Large intestine (tissue), 3 donors: ENCODE results near the gene P2RX6. TPM values are rescaled to one million over a fixed set of nuclear protein-coding genes. Genes with fewer than 3 reads are reported as not detected.
"Not testable (repeated sequence)": the region's sequence is repeated elsewhere in the genome, so short reads cannot be mapped to it uniquely, and the experiment has no call there.

ENCODE experiments used
- DNase-seq, 2 donors: peaks; one replicate each; pipeline versions ENCODE4 v3.0.0 to v3.0.0-alpha.2; 2013
- H3K27ac ChIP-seq: one replicate; pipeline ENCODE4 v1.5.1; 2013; ENCODE audit warnings: low read length
- H3K27me3 ChIP-seq: 2 replicates; pipeline ENCODE4 v1.6.1; 2013; ENCODE audit warnings: low read length; ENCODE audit not compliant: control insufficient read depth, insufficient read depth
- H3K36me3 ChIP-seq: 2 replicates; pipeline ENCODE4 v1.6.1; 2013; ENCODE audit warnings: low read length; ENCODE audit not compliant: control insufficient read depth, insufficient read depth
- H3K4me1 ChIP-seq: one replicate; pipeline ENCODE4 v1.6.1; 2013; ENCODE audit warnings: low read length; ENCODE audit not compliant: control insufficient read depth, insufficient read depth
- H3K4me3 ChIP-seq: one replicate; pipeline ENCODE4 v1.5.1; 2013; ENCODE audit warnings: low read length
- H3K9me3 ChIP-seq: one replicate; pipeline ENCODE4 v1.6.1; 2013; ENCODE audit warnings: mild to moderate bottlenecking, low read depth, low read length, moderate library complexity; ENCODE audit not compliant: control insufficient read depth
- WGBS: methylation state at CpG from one replicate; pipeline ENCODE4 v1.1.5; 2013; ENCODE audit warnings: low lambda C conversion rate; ENCODE audit not compliant: insufficient coverage; 5-methylcytosine and 5-hydroxymethylcytosine counted together
- polyA plus RNA-seq: library from polyadenylated mRNA; unstranded; fragments of 120-200 nt; gene quantifications from one replicate; pipeline ENCODE4 v1.2.1, GENCODE V29; 2013

The P2RX6 gene
- polyA plus RNA-seq, 1 donor = 1.4 TPM

DNA sequence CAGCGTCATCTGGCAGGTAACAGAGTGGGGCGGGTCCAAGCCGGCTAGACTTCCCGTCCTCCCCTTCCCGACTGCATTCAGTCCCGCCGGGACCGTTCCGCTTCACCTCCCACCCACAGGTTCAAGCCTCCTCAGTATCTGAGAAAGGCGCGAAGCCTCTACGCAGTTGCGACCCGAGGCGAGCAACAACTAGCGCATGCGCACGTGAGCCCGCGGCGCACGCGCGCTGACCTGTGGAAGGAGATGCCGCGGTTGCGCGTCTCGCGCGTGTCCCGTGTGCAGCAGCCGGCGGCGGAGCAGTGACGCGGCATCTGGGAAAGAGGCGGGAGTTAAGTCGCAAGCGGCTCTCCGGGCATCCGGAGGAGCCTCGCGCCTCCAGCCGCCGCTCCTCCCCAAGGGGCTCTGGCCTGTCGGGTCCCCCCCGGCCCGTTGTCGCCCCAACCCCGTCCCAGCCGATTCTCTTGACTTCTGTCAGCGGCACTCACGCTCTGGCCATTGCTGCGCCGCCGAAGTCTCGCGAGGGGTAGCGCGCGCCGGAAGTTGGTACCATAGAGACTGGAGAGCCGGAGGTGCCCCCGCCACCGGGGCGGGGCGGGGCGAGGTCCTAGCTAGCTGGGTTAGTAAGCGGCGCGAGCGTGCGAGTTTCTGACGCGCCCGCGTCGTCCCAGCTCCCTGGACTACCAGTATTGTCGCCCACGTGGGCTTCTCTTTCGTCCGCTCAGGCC is 13.2 kb upstream of the P2RX6 start, which contains the start of gene THAP7:
Gene THAP7 (minus strand): TSS at position 518 of the 725 bp plus-strand sequence. CDS start 207 bp downstream, at position 311.
- peaks cover 36% of the 10 kb centered on the region for H3K36me3 ChIP-seq
- peak; percentile 97 to 98 for DNase-seq
- H3K4me1 ChIP-seq = peaks cover 20% of the 10 kb centered on the region
- H3K27me3 ChIP-seq = no peaks in the 10 kb centered on the region
- WGBS = no CpG with 5 or more reads among the region's 83 CpGs
- peak within 1 kb of the TSS; percentile 94 for H3K4me3 ChIP-seq
- H3K27ac ChIP-seq = peak within 1 kb of the TSS; percentile 100
- H3K9me3 ChIP-seq = no peaks in the 10 kb centered on the region

GRCh38 chr22:21003782-21004181 is 11.2 kb upstream of the P2RX6 start:
- H3K27ac ChIP-seq = peak overlapping the region; percentile 100
- peaks cover 20% of the 10 kb centered on the region for H3K4me1 ChIP-seq
- no CpG with 5 or more reads among the region's 4 CpGs for WGBS
- H3K4me3 ChIP-seq = no peak overlapping the region
- H3K36me3 ChIP-seq = peaks cover 17% of the 10 kb centered on the region
- no peaks in the 10 kb centered on the region for H3K9me3 ChIP-seq
- H3K27me3 ChIP-seq = no peaks in the 10 kb centered on the region
- DNase-seq = peak in 1 of 2 donors; percentile 33

GRCh38 chr22:21009208-21009607 is 5.8 kb upstream of the P2RX6 start:
- no CpG with 5 or more reads among the region's 13 CpGs for WGBS
- not testable (repeated sequence) for H3K4me3 ChIP-seq, H3K27ac ChIP-seq, H3K9me3 ChIP-seq, H3K36me3 ChIP-seq, H3K27me3 ChIP-seq, DNase-seq, H3K4me1 ChIP-seq

DNA sequence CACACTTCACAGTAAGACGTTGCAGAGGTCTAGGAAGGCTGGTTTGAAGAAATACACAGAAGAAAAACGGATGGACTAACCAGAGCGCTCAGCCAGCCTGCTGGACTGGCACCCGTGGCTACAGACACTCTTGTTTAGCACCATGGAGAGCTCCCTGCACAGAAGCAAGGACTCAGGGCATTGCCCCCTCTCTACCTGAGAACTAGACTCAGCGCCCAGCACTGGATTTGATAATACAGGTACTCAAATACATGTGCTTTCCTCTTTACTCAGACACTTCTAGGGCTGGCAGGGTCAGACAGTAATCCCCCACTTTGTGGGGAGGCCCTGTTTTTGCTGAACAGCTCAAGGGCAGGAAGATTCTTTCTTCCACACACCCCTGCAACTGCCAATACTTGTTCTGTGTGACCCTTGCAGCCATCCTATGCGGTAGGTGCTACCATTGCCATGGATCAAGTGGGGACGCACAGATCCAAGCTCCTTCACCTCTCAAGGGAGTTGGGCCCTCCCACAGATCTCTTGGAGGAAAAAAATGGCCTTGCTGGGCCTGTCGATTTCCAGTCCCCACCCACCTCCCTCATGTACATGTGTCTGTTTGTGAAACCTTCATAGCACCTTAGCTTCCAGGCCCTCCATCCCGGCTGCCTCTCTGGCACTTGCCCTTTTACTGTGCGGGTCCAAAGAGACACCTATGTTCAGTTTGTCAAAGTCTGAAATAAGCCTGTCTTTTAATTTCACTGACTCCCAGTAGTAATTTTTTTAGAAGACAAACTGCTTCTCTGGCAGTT is 5.1 kb upstream of the P2RX6 start:
- H3K27ac ChIP-seq = no peak overlapping the region
- H3K4me3 ChIP-seq = no peak overlapping the region
- H3K4me1 ChIP-seq = peaks cover 6% of the 10 kb centered on the region
- no CpG with 5 or more reads among the region's 10 CpGs for WGBS
- DNase-seq = peak; percentile 54 to 61
- H3K9me3 ChIP-seq = no peaks in the 10 kb centered on the region
- no peaks in the 10 kb centered on the region for H3K27me3 ChIP-seq
- no peaks in the 10 kb centered on the region for H3K36me3 ChIP-seq

DNA sequence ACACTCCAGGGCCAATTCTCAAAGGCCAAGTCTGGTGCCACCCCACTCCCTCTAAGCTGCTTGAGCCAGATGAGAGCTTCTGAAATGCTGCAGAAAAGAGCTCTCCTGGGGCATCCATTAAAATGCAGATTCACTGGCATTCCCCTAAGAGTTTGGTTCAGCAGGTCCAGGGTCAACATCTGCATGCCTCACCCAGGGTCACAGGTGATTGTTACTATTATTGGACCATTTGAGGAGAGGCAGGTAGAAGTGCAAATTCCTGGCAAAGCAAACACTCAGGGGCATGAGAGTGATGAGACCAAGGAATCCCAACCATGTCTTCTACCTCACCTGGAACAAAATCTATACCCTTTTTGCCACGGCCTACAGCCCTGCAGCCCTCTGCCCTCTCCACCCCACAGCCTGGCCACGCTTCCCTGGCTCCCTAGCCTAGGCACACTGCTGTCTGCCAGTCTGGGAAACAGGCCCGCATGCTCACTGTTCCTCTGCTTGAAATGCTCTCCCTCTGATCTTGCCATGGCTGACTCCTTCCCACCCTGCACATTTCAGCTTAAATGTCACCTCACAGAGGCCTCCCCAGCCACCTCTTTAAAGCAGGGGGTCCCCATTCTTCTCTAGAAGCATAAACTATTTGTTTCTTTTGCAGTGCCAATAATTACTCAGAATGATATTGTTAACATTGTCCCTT is 4.4 kb upstream of the P2RX6 start:
- DNase-seq = no peak
- Histone ChIP-seq H3K27me3 (no peaks in the 10 kb centered on the region), H3K4me1 (peaks cover 14% of the 10 kb centered on the region), H3K27ac (no peak overlapping the region), H3K36me3 (no peaks in the 10 kb centered on the region), H3K9me3 (no peaks in the 10 kb centered on the region), H3K4me3 (no peak overlapping the region)
- no CpG with 5 or more reads among the region's 3 CpGs for WGBS

DNA sequence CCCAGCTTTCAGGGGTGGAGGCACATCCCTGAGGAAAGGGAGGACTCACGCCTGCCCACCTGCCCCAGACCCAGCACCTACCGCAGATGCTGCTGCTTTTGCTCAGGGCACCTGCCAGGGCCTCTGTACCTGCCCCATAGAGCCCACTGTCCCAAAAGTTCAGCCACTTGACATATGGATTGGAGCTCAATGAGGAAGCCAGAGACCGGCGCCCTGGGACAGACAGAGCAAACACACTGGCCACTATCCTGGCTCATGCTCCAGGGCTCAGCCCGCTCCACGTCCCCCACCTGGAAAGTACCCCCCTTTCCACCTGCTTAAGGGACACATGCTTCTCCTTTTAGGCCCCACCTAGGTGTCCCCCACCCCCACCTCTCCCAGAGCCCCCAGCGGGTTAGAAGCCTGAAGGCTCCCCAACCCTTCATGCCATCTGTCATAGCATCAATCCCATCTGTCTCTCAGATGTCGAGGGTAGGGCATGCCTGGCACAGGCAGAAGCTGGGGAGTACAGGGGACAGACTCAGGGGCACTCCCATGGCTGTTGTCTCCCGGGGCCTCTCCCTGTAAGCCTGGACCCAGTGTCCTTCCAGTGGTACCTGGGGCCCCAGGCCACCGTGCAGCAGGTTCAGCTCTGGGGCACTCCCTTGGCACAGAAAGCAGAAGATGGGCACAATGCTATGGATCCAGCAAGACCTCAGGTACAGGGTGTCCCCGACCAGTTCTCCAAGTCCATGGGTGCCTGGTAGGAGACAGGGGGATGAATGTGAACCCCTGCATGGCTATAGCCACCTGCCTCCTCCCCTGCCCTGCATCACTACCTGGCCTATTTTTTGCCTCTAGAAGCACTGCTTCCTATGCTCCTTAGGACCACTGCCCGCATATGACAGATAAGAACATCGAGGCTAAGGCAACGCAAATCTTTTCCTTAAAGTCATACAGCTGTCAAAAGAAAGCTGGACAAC is 2.2 kb upstream of the P2RX6 start:
- Histone ChIP-seq H3K9me3 (no peaks in the 10 kb centered on the region), H3K27ac (no peak overlapping the region), H3K27me3 (no peaks in the 10 kb centered on the region), H3K4me1 (peaks cover 17% of the 10 kb centered on the region), H3K4me3 (no peak overlapping the region), H3K36me3 (no peaks in the 10 kb centered on the region)
- no CpG with 5 or more reads among the region's 14 CpGs for WGBS
- no peak for DNase-seq

DNA sequence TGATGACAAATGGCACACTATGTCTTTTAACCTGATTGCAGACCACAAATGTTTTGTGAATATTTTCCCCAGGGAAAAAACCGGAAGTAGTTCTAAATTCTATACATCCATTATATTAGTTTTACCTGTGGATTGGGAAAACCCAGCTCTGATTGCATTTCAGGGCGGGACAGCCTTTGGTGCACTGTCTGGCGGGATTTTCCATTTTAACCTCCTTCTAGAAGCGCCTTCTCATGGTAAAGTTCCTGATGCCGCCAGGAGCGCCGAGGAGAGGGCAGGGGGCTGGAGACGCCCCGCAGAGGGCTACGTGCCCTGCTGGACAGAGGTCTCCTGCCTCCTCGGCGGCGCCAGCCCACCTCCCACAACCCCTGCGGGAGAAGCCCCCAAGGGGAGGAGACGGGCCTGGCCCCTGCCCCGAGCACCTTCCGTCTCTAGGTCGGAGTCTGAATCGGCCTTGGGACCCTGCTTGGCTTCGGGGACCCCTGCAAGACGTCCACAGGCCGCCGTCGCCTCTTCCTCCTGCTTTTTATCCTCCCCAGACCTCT is 1.2 kb upstream of the P2RX6 start:
- no peaks in the 10 kb centered on the region for H3K27me3 ChIP-seq
- no peak for DNase-seq
- peak overlapping the region; percentile 42 for H3K4me3 ChIP-seq
- peak overlapping the region; percentile 65 for H3K27ac ChIP-seq
- WGBS = no CpG with 5 or more reads among the region's 24 CpGs
- H3K36me3 ChIP-seq = no peaks in the 10 kb centered on the region
- peaks cover 17% of the 10 kb centered on the region for H3K4me1 ChIP-seq
- H3K9me3 ChIP-seq = no peaks in the 10 kb centered on the region

DNA sequence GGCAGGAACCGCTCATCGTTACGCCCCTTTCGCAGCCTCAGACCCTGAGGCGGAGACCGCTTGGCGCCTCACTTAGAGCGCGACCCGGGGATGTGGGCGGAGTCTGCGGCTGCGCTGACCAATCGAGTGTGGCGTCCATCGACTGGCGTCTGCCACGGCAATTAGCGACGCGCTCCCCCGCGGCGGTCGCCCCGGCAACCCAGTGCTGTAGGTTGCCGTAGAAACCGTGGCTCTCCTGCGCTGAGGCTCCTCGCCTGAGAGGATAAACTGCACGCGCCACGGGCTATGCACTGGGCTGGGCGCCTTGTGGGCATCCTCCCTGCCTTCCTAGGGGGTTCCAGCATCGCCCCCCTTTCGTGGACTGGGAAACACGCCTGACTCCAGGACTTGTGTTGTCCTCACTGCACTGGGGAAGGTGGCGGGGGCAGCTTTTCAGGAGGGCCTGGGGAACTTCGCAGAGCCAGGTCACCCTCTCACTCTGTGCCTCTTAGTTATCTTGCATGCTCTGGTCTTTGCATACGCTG is 701 bp upstream of the P2RX6 start:
- no CpG with 5 or more reads among the region's 40 CpGs for WGBS
- peak overlapping the region; percentile 42 for H3K4me3 ChIP-seq

GRCh38 chr22:21015466-21016006 is 571 bp downstream of the P2RX6 start:
- DNase-seq = no peak
- no peak overlapping the region for H3K4me3 ChIP-seq
- no peaks in the 10 kb centered on the region for H3K36me3 ChIP-seq
- H3K27ac ChIP-seq = peak overlapping the region; percentile 54
- no CpG with 5 or more reads among the region's 10 CpGs for WGBS
- no peaks in the 10 kb centered on the region for H3K9me3 ChIP-seq
- H3K4me1 ChIP-seq = peaks cover 17% of the 10 kb centered on the region
- H3K27me3 ChIP-seq = no peaks in the 10 kb centered on the region

More for the DNA sequence above, 701 bp upstream of the P2RX6 start:
- no peaks in the 10 kb centered on the region for H3K27me3 ChIP-seq
- peak overlapping the region; percentile 65 for H3K27ac ChIP-seq
- H3K36me3 ChIP-seq = no peaks in the 10 kb centered on the region
- no peaks in the 10 kb centered on the region for H3K9me3 ChIP-seq
- peak; percentile 85 to 87 for DNase-seq
- H3K4me1 ChIP-seq = peaks cover 17% of the 10 kb centered on the region
